ENCODE data around the gene TRIM65. TPM values are rescaled to one million over a fixed set of nuclear protein-coding genes. Genes with fewer than 3 reads are reported as not detected.
A peak's percentile ranks its signal among the peaks of the same experiment; 100 is the strongest.

TRIM65 gene
- total and polyA plus RNA-seq, 2 experiments from 2014 or later: 13.8 to 54.0 TPM

- Mint-ChIP-seq H3K4me1 (peaks cover 14% of the 10 kb centered on the region), H3K4me3 (no peak overlapping the region; the same call in 2 of the 3 replicates), H3K27me3 (ENCODE audit: insufficient read depth, low read depth, poor library complexity) (peaks cover 12% of the 10 kb centered on the region), H3K9me3 (no peaks in the 10 kb centered on the region), H3K36me3 (ENCODE audit: low read depth) (peaks cover 57% of the 10 kb centered on the region), H3K27ac (peak overlapping the region; percentile 90)
- Histone ChIP-seq H3K27ac (ENCODE audit: low read depth) (peak overlapping the region; percentile 80), H3K4me2 (no peak overlapping the region), H3K9me2 (ENCODE audit: insufficient read depth) (no peaks in the 10 kb centered on the region), H4K20me1 (replicated peaks; ENCODE audit: insufficient read depth) (0 out of 2 replicates have a peak, but pooled peaks cover 3% of the 10 kb centered on the region), H3K27me3 (ENCODE audit: insufficient read depth) (no peaks in the 10 kb centered on the region), H3K79me2 (replicated peaks; ENCODE audit: insufficient read depth) (peaks cover 9% of the 10 kb centered on the region), H3F3A (replicated peaks; ENCODE audit: low read depth) (peaks cover 17% of the 10 kb centered on the region), H3K4me3 (no peak overlapping the region), H3K36me3 (ENCODE audit: insufficient read depth) (peaks cover 15% of the 10 kb centered on the region; the same call in 1 of the 2 replicates), H3K4me1 (ENCODE audit: insufficient read depth) (peaks cover 10% of the 10 kb centered on the region), H2AFZ (no peak overlapping the region)
- ATAC-seq (peak; percentile 48), DNase-seq (ENCODE audit: low spot score) (peak; percentile 96)
- TF ChIP-seq ZNF331 (CRISPR knock-in tag; IDR thresholded peaks at IDR 0.05; ENCODE audit: low read depth) (no peak), POLR2AphosphoS5 (IDR thresholded peaks at IDR 0.05; ENCODE audit: low read depth) (no peak)
- TF ChIP-seq, protein P1, sequence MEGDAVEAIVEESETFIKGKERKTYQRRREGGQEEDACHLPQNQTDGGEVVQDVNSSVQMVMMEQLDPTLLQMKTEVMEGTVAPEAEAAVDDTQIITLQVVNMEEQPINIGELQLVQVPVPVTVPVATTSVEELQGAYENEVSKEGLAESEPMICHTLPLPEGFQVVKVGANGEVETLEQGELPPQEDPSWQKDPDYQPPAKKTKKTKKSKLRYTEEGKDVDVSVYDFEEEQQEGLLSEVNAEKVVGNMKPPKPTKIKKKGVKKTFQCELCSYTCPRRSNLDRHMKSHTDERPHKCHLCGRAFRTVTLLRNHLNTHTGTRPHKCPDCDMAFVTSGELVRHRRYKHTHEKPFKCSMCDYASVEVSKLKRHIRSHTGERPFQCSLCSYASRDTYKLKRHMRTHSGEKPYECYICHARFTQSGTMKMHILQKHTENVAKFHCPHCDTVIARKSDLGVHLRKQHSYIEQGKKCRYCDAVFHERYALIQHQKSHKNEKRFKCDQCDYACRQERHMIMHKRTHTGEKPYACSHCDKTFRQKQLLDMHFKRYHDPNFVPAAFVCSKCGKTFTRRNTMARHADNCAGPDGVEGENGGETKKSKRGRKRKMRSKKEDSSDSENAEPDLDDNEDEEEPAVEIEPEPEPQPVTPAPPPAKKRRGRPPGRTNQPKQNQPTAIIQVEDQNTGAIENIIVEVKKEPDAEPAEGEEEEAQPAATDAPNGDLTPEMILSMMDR (conservative IDR thresholded peaks at IDR 0.05; ENCODE audit: low read depth in 2 of 2): peak; percentile 88 to 91
Observed at GRCh38 chr17:75848523-75849278, 48.0 kb downstream of the TRIM65 start.

DNA sequence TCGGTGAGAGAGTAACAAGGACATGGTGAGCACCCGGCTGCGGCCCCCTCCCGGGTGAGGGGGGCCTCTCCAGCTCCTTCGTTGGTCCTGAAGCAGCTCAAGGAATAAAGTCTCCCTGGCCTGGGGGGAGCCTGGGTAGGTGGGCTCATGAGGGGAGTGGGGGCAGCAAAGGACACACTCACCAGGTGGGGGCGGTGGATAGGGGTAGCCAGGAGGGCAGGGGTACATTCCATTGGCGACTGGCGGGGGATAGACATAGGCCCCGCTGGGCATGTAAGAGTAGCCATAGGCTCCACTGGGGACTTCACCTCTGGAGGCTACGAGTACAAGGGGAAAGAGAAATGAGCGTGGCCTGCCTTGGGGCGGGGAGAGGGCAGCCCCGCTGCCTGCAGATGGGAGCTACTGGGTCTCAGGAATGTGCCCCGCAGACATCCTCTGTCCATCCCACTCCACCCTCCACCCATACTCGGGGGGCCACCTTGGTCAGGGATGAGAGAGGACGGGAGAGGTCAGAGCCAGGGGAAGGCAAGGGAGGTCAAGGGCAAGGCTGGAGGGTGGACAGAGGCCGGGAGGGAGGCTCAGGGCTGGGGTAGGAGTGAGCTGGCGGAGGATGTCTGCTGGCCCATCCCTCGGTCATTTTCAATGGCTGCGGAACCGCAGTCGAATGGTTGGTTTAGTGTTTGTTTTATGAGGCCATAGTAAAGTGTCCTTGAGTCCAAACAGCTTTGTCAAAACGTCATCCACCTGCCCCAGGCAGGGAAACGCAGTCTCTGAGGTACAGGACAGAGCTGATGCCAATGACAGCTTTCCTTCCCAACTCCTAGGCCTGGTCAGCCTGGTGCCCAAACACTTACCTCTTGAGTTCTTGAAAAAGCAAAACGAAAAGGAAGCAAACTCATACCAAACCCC is 48.9 kb downstream of the TRIM65 start:
- Histone ChIP-seq H3K9me2 (ENCODE audit: insufficient read depth) (no peaks in the 10 kb centered on the region), H3K4me3 (no peak overlapping the region), H3K4me1 (ENCODE audit: insufficient read depth) (peaks cover 10% of the 10 kb centered on the region), H4K20me1 (replicated peaks; ENCODE audit: insufficient read depth) (0 out of 2 replicates have a peak, but pooled peaks cover 3% of the 10 kb centered on the region), H2AFZ (no peak overlapping the region), H3K27me3 (ENCODE audit: insufficient read depth) (no peaks in the 10 kb centered on the region), H3F3A (replicated peaks; ENCODE audit: low read depth) (peaks cover 17% of the 10 kb centered on the region; the same call in 1 of the 2 replicates), H3K36me3 (ENCODE audit: insufficient read depth) (peaks cover 15% of the 10 kb centered on the region; the same call in 1 of the 2 replicates), H3K79me2 (replicated peaks; ENCODE audit: insufficient read depth) (0 out of 2 replicates have a peak, but pooled peaks cover 3% of the 10 kb centered on the region), H3K4me2 (no peak overlapping the region), H3K27ac (ENCODE audit: low read depth) (no peak overlapping the region; the same call in 1 of the 2 replicates)
- Mint-ChIP-seq H3K27ac (peak overlapping the region; percentile 90; the same call in 1 of the 2 replicates), H3K4me3 (no peak overlapping the region), H3K9me3 (no peaks in the 10 kb centered on the region), H3K27me3 (ENCODE audit: insufficient read depth, low read depth, poor library complexity) (peaks cover 12% of the 10 kb centered on the region), H3K4me1 (peaks cover 14% of the 10 kb centered on the region), H3K36me3 (ENCODE audit: low read depth) (peaks cover 57% of the 10 kb centered on the region)
- ATAC-seq: no peak
- DNase-seq (ENCODE audit: low spot score): no peak
- TF ChIP-seq CREB1 (CRISPR knock-in tag; IDR thresholded peaks at IDR 0.05; ENCODE audit: low read depth) (no peak), REST (IDR thresholded peaks at IDR 0.05; ENCODE audit: unreplicated experiment) (no peak), EZH2phosphoT487 (IDR thresholded peaks at IDR 0.05; ENCODE audit: unreplicated experiment) (no peak), EZH2 (IDR thresholded peaks at IDR 0.05; ENCODE audit: low read depth, unreplicated experiment) (no peak)
- TF ChIP-seq, protein P2, sequence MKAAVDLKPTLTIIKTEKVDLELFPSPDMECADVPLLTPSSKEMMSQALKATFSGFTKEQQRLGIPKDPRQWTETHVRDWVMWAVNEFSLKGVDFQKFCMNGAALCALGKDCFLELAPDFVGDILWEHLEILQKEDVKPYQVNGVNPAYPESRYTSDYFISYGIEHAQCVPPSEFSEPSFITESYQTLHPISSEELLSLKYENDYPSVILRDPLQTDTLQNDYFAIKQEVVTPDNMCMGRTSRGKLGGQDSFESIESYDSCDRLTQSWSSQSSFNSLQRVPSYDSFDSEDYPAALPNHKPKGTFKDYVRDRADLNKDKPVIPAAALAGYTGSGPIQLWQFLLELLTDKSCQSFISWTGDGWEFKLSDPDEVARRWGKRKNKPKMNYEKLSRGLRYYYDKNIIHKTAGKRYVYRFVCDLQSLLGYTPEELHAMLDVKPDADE (IDR thresholded peaks at IDR 0.05): no peak
